IMR-90 (cell line): Measurements from ENCODE around the gene OPCML. TPM values are rescaled to one million over a fixed set of nuclear protein-coding genes. Genes with fewer than 3 reads are reported as not detected.

Source experiments
- ATAC-seq: fragments of 200-7000 bp; cut with Tn5 transposase; 2 replicates; pipeline ENCODE4 v1.9.1; 2020; ENCODE audit warnings: low read depth, mild to moderate bottlenecking, moderate library complexity
- BruUV-seq: library from RNA; stranded (reverse); fragments of 400-500 nt; replicated peaks from 2 replicates; lab custom pipeline; 2021; lab: Mats Ljungman, UMichigan
- CTCF ChIA-PET: fragments of 300-600 bp; formaldehyde crosslinking; extraction: SDS; loops from one replicate; lab custom pipeline; 2021; ENCODE audit warnings: antibody characterized with exemption; lab: Yijun Ruan, JAX
- POLR2A ChIA-PET: fragments of 300-600 bp; sonication (Branson Sonifier 250); formaldehyde crosslinking; loops from one replicate; lab custom pipeline; 2022; ENCODE audit warnings: antibody characterized with exemption; ENCODE audit not compliant: unreplicated experiment; lab: Charles Lee
- DNase-seq: peaks from one replicate; pipeline ENCODE4 v3.0.0; 2013
- H2AFZ ChIP-seq: replicated peaks from 2 replicates; pipeline ENCODE3; 2013; ENCODE audit warnings: low read length, mild to moderate bottlenecking; ENCODE audit not compliant: poor library complexity
- H2AK5ac ChIP-seq: 2 replicates; pipeline ENCODE4 v1.6.1; 2013; ENCODE audit warnings: low read depth, low read length, inconsistent platforms
- H2AK9ac ChIP-seq: replicated peaks from 2 replicates; pipeline ENCODE3; 2013; ENCODE audit warnings: mild to moderate bottlenecking, low read depth, low read length, moderate library complexity; ENCODE audit not compliant: poor library complexity
- H2BK120ac ChIP-seq: 2 replicates; pipeline ENCODE4 v1.6.1; 2013; ENCODE audit warnings: low read depth, low read length, inconsistent platforms
- H2BK15ac ChIP-seq: 3 replicates; pipeline ENCODE4 v1.6.1; 2013; ENCODE audit warnings: low read depth, low read length, inconsistent platforms
- H2BK20ac ChIP-seq: 2 replicates; pipeline ENCODE4 v1.6.1; 2013; ENCODE audit warnings: low read depth, mild to moderate bottlenecking, inconsistent platforms, low read length, moderate library complexity
- H2BK5ac ChIP-seq: 2 replicates; pipeline ENCODE4 v1.6.1; 2013; ENCODE audit warnings: mild to moderate bottlenecking, low read depth, low read length, inconsistent platforms; ENCODE audit not compliant: poor library complexity, severe bottlenecking
- H3K14ac ChIP-seq: replicated peaks from 2 replicates; pipeline ENCODE4 v1.6.1; 2013; ENCODE audit warnings: low read depth, low read length, inconsistent platforms
- H3K18ac ChIP-seq: 2 replicates; pipeline ENCODE4 v1.6.1; 2013; ENCODE audit warnings: low read depth, low read length, control low read depth
- H3K23ac ChIP-seq: 2 replicates; pipeline ENCODE4 v1.6.1; 2013; ENCODE audit warnings: low read depth, low read length, inconsistent platforms
- H3K27ac ChIP-seq: 2 replicates; pipeline ENCODE4 v1.5.1; 2013; ENCODE audit warnings: mild to moderate bottlenecking, control low read depth, low read length; ENCODE audit not compliant: insufficient read depth
- H3K27me3 ChIP-seq: 2 replicates; pipeline ENCODE4 v1.6.1; 2013; ENCODE audit warnings: low read length; ENCODE audit not compliant: control insufficient read depth, insufficient read depth
- H3K36me3 ChIP-seq: 2 replicates; pipeline ENCODE4 v1.6.1; 2013; ENCODE audit warnings: low read length, mixed read lengths; ENCODE audit not compliant: control insufficient read depth, insufficient read depth
- H3K4ac ChIP-seq: 2 replicates; pipeline ENCODE4 v1.6.1; 2013; ENCODE audit warnings: low read depth, low read length, inconsistent platforms
- H3K4me1 ChIP-seq: 2 replicates; pipeline ENCODE4 v1.6.1; 2013; ENCODE audit warnings: low read length, mixed read lengths; ENCODE audit not compliant: control insufficient read depth, insufficient read depth
- H3K4me2 ChIP-seq: 2 replicates; pipeline ENCODE4 v1.6.1; 2013; ENCODE audit warnings: low read depth, mild to moderate bottlenecking, control low read depth, low read length, moderate library complexity
- H3K4me3 ChIP-seq: 2 replicates; pipeline ENCODE4 v1.5.1; 2013; ENCODE audit warnings: low read depth, mild to moderate bottlenecking, control low read depth, low read length, moderate library complexity; ENCODE audit not compliant: insufficient read depth
- H3K56ac ChIP-seq: 2 replicates; pipeline ENCODE4 v1.6.1; 2013; ENCODE audit warnings: low read length, inconsistent platforms; ENCODE audit not compliant: insufficient read depth; ENCODE audit errors: extremely low read depth
- H3K79me1 ChIP-seq, 2 experiments: 2 replicates each; pipeline ENCODE4 v1.6.1; 2013; ENCODE audit warnings: low read length in 2 of 2, inconsistent platforms in 1 of 2, low read depth in 1 of 2
- H3K9ac ChIP-seq: 2 replicates; pipeline ENCODE4 v1.6.1; 2013; ENCODE audit warnings: low read depth, low read length, control low read depth
- H3K9me1 ChIP-seq: 2 replicates; pipeline ENCODE4 v1.6.1; 2013; ENCODE audit warnings: low read length, inconsistent platforms; ENCODE audit not compliant: insufficient read depth
- H3K9me3 ChIP-seq: 2 replicates; pipeline ENCODE4 v1.6.1; 2013; ENCODE audit warnings: low read length; ENCODE audit not compliant: control insufficient read depth, insufficient read depth
- H4K20me1 ChIP-seq: 2 replicates; pipeline ENCODE4 v1.6.1; 2013; ENCODE audit warnings: low read length, inconsistent platforms; ENCODE audit not compliant: insufficient read depth
- H4K5ac ChIP-seq: 2 replicates; pipeline ENCODE4 v1.6.1; 2013; ENCODE audit warnings: mild to moderate bottlenecking, low read depth, low read length, control low read depth
- H4K8ac ChIP-seq, 2 experiments: 2 replicates each; pipeline ENCODE4 v1.6.1; 2013; ENCODE audit warnings: low read depth in 2 of 2, low read length in 2 of 2, control low read depth in 1 of 2, inconsistent platforms in 1 of 2
- H4K91ac ChIP-seq: 2 replicates; pipeline ENCODE4 v1.6.1; 2013; ENCODE audit warnings: low read depth, low read length, inconsistent platforms; ENCODE audit not compliant: insufficient read depth
- FOS ChIP-seq: fragments of 150-350 bp; IDR thresholded peaks from 2 replicates; pipeline ENCODE4 v1.6.1; 2016; ENCODE audit warnings: low read depth, low read length
- MXI1 ChIP-seq: IDR thresholded peaks from 2 replicates; pipeline ENCODE4 v1.6.1; 2012; ENCODE audit warnings: low read depth, mild to moderate bottlenecking, low read length, moderate library complexity, borderline replicate concordance
- RAD21 ChIP-seq: IDR thresholded peaks from 2 replicates; pipeline ENCODE4 v1.6.1; 2012; ENCODE audit warnings: low read length, improper control_type of control experiment
- SMC3 ChIP-seq: fragments of 150-350 bp; IDR thresholded peaks from 2 replicates; pipeline ENCODE4 v1.6.1; 2016; ENCODE audit warnings: low read depth, mild to moderate bottlenecking, antibody characterized with exemption, low read length, moderate library complexity
- WGBS, 2 experiments: methylation state at CpG; one replicate each; pipeline versions ENCODE4 v1.1.5 to v1.1.7; 2013; ENCODE audit warnings: missing lambda C conversion rate in 2 of 2; ENCODE audit not compliant: insufficient read length in 1 of 2; ENCODE audit errors: extremely low coverage in 2 of 2; 5-methylcytosine and 5-hydroxymethylcytosine counted together
- dilution Hi-C: fragments of 300-500 bp; cut with HindIII; formaldehyde crosslinking; loops from one replicate; pipeline ENCODE4 v1.14.3; 2018; ENCODE audit warnings: low sequenced_read_pairs; ENCODE audit not compliant: unreplicated experiment
- in situ Hi-C: fragments of 300-500 bp; cut with MboI; formaldehyde crosslinking; loops from 3 replicates; pipeline ENCODE4 v1.14.3; 2019; ENCODE audit warnings: low sequenced_read_pairs, inconsistent platforms, mixed read lengths
- intact Hi-C: fragments of 100-400 bp; cut with micrococcal nuclease; formaldehyde crosslinking; loops from 2 replicates; pipeline ENCODE4 v1.10.0; 2022
- polyA plus RNA-seq, 3 experiments: library from polyadenylated mRNA; depleted of rRNA; stranded (reverse); fragments of >200 nt; gene quantifications; 2 replicates each; pipeline ENCODE4 v1.2.3, GENCODE V29; 2012; ENCODE audit warnings: low replicate concordance in 1 of 3
- total RNA-seq: library from RNA; depleted of rRNA; stranded (reverse); fragments of >200 nt; gene quantifications from 2 replicates; pipeline ENCODE4 v1.2.3, GENCODE V29; 2012

Gene OPCML
- total and polyA plus RNA-seq, 2 of the 4 experiments (the other 2 are of a cell fraction): under 0.01 to 2.6 TPM

- H3K9me3 ChIP-seq: peaks cover 39% of the 10 kb centered on the region
- no peak overlapping the region for H3K27ac ChIP-seq
- H2AFZ ChIP-seq: no peak overlapping the region
- DNase-seq: no peak
- H4K5ac ChIP-seq: no peak overlapping the region
- WGBS, 2 experiments: 67% methylated on average over 2 of the region's 5 CpGs; no CpG with 5 or more reads in 1 of the 2 experiments
- in situ Hi-C loops (no loop called here), dilution Hi-C loops (no loop called here), intact Hi-C loops (no loop called here)
- H2BK5ac ChIP-seq: no peak overlapping the region
- no peaks in the 10 kb centered on the region for H3K9me1 ChIP-seq
- no peak overlapping the region for H2AK9ac ChIP-seq
- no peaks in the 10 kb centered on the region for H3K4me1 ChIP-seq
- TF ChIP-seq SMC3 (no peak), RAD21 (no peak), MXI1 (no peak), FOS (no peak)
- ChIA-PET CTCF (no interaction called here), POLR2A (no interaction called here)
- ATAC-seq: no peak
- H2AK5ac ChIP-seq: no peak overlapping the region
- H3K36me3 ChIP-seq: no peaks in the 10 kb centered on the region
- H3K4ac ChIP-seq: no peak overlapping the region
- BruUV-seq: no TSS peak
- no peak overlapping the region for H3K18ac ChIP-seq
- no peak overlapping the region for H2BK120ac ChIP-seq
- no peak overlapping the region for H3K9ac ChIP-seq
- no peaks in the 10 kb centered on the region for H3K79me1 ChIP-seq
- H3K4me3 ChIP-seq: no peak overlapping the region
- H3K4me2 ChIP-seq: no peak overlapping the region
- H4K8ac ChIP-seq: no peak overlapping the region
- no peaks in the 10 kb centered on the region for H4K20me1 ChIP-seq
- H3K56ac ChIP-seq: no peak overlapping the region
- no peak overlapping the region for H3K23ac ChIP-seq
- H3K14ac ChIP-seq: no peak overlapping the region
- H3K27me3 ChIP-seq: no peaks in the 10 kb centered on the region
- H2BK20ac ChIP-seq: no peak overlapping the region
- H2BK15ac ChIP-seq: no peak overlapping the region
- no peak overlapping the region for H4K91ac ChIP-seq
These were observed 301.9 kb downstream of the OPCML start for GRCh38 chr11:133230431-133230830.
